Amniotic stem cell (primary cell): Measurements from ENCODE around the gene NOLC1.
"Not testable (repeated sequence)": the region's sequence is repeated elsewhere in the genome, so short reads cannot be mapped to it uniquely, and the experiment has no call there.

Experiments
- DNase-seq: peaks from one replicate; lab custom pipeline; 2025; lab: John Stamatoyannopoulos, UW

NOLC1 gene

GRCh38 chr10:102154466-102155116 lies 2.4 kb downstream of the NOLC1 start:
- no peak for DNase-seq

GRCh38 chr10:102157224-102157623 lies 5.0 kb downstream of the NOLC1 start:
- DNase-seq, result no peak

GRCh38 chr10:102159051-102159597 lies 6.9 kb downstream of the NOLC1 start:
- no peak for DNase-seq

DNA sequence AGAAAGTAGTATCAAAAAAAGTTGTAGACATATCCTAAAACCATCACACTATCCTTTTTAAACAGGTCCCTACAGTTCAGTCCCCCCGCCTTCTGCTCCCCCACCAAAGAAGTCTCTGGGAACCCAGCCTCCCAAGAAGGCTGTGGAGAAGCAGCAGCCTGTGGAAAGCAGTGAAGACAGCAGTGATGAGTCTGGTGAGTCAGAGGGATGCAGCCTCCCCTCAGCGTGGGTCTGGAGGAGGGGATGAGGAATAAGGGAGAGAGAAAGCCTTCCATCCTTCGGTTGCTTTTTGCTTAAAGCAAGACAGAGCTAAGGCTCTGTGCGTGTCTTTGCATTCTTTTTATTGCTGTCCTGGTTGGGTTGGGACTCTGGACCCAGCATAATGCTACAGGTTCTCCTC lies 7.6 kb downstream of the NOLC1 start:
- DNase-seq, result no peak

GRCh38 chr10:102163342-102163989 lies 11.3 kb downstream of the NOLC1 start:
- DNase-seq, result no peak

DNA sequence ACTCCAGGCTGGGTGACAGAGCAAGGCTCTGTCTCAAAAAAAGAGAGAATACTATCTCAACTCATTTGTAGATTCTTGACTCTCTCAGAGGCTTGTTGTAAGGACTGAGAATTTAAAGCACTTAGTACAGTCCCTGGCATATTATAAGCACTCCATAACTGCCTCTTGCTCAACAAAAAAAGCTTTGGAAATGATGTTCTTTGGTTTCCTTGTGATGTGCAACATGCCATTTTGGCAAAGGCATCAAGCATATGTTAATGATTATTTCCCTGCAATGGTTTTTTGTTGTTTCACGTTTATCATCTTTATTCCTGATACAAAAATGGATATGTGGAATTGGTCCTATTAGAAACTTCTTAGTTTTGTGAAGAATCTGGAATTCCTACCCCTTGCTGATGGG lies 15.7 kb downstream of the NOLC1 start:
- DNase-seq, result no peak

DNA sequence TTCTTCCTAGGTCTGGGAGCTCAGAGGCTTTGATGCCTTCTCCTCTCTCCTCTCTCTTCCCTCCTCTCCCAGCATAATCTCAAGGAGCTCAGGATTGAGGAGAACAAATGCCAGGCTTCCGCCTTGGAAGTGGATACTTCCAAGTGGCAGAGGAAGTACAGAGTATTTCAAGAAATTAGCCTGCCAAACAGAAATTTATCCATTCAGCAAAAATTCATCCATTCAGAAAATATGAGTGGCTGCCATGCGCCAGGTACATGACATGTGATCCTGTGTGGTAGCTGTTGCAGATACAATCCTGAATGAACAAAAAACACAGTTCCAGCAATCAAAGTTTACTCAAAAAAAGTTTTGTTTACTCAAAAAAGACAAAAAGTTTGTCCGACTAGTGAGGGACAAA lies 18.4 kb downstream of the NOLC1 start:
- no peak for DNase-seq

DNA sequence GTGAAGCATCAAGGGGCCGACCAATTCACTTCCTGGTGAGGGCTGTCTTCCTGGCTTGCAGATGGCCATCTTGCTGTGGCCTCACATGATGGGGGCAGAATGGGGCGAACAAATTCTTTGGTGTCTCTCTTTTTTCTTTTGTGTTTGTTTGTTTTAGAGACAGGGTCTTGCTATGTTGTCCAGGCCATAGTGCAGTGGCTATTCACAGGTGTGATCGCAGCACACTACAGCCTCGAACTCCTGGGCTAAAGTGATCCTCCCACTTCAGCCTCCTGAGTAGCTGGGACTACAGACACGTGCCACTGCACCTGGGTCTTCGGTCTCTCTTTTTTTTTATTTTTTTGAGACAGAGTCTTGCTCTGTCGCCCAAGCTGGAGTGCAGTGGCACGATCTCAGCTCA lies 20.1 kb downstream of the NOLC1 start:
- DNase-seq, result no peak

DNA sequence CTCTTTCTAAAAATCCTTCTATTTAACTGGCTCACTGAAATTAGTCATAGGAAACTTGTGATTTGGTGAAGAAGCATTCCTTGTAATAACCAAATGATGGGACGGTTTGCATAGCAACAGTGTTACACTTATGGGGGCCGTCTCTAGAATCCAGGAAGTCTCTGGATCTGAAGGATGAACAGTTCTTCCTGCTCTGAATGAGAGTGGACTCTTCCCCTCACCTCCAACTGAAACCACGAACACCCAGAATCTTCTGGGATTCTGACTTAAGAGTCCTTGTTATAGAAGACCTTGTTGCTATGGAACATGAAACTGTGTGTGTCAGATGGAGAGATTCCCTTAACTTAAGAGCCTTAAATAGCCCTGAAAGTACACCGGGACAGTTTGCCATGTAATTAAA lies 23.2 kb downstream of the NOLC1 start:
- DNase-seq, result peak; percentile 26

DNA sequence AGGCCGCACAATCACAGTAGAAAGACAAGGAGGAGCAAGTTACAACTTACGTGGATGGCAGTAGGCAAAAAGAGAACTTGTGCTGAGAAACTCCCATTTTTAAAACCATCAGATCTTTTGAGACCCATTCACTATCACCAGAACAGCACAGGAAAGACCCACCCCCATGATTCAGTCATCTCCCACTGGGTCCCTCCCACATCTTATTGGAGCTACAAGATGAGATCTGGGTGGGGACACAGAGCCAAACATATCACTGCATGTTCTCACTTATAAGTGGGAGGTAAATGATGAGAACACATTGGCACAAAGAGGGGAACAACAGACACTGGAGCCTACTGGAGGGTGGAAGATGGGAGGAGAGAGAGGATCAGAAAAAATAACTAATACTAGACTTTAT lies 32.4 kb downstream of the NOLC1 start:
- DNase-seq, result no peak

- DNase-seq, result no peak
Observed at GRCh38 chr10:102185272-102185671, 33.1 kb downstream of the NOLC1 start.

GRCh38 chr10:102185811-102186527 lies 33.8 kb downstream of the NOLC1 start:
- DNase-seq, result no peak

- no peak for DNase-seq
Observed at GRCh38 chr10:102188298-102188940, 36.2 kb downstream of the NOLC1 start.

- DNase-seq, result not testable (repeated sequence)
Observed at GRCh38 chr10:102188941-102189898, 37.0 kb downstream of the NOLC1 start.

GRCh38 chr10:102191956-102192355 lies 39.8 kb downstream of the NOLC1 start:
- DNase-seq, result no peak

GRCh38 chr10:102195296-102195870 lies 43.2 kb downstream of the NOLC1 start:
- DNase-seq, result no peak

DNA sequence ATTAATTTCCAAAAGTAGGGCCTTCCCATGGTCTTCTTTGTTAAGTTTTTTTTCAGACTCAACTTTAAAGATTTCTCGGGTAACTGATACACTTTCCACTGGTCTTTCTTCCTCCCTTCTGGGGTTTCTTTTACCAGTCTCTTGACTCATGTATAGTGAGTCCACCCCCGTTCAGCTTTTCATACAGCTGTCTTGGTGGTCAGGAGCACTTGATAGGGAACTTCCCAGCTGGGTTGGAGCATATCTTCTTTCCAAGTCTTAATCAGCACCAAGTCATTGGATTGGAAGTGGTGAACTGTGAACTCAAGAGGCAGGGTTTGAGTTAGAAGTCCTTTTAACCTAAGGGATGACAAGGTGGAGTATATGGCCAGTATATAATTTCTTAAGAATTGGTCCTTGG lies 44.7 kb downstream of the NOLC1 start:
- no peak for DNase-seq

- DNase-seq, result no peak
Observed at GRCh38 chr10:102198027-102198426, 45.8 kb downstream of the NOLC1 start.

- no peak for DNase-seq
Observed at GRCh38 chr10:102200751-102201640, 48.8 kb downstream of the NOLC1 start.

DNA sequence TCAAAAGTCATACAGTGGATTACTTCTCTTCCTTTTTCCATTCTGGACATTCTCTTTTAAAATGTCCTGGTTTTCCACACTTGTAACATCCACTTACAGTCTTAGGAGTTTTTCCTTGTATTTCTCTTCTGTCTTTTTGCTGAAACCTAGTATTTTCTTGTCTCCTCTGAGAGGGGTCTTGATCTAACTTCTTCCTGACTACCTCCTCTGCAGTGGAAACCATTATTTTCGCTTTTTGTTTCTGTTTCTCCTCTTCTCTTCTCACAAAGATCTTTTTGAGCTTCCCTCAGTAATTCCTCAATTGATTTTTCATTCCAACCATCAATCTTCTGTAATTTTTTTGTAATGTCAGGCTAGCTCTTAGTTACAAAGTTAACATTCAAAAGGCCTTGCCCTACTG lies 50.2 kb downstream of the NOLC1 start:
- DNase-seq, result no peak
